Glutamatergic neuron (in vitro differentiated cells): ENCODE measurements around the gene PAPPA. TPM values are rescaled to one million over a fixed set of nuclear protein-coding genes. Genes with fewer than 3 reads are reported as not detected.

Experiments
- DNase-seq: peaks from one replicate; pipeline ENCODE4 v3.0.0; 2022
- H3K27ac Mint-ChIP-seq: one replicate; pipeline ENCODE4 v1.8.0; 2020; ENCODE audit warnings: mild to moderate bottlenecking, mixed read lengths, inconsistent platforms; ENCODE audit not compliant: unreplicated experiment
- H3K27me3 Mint-ChIP-seq: one replicate; pipeline ENCODE4 v1.8.0; 2020; ENCODE audit warnings: mild to moderate bottlenecking, moderate library complexity, mixed read lengths, inconsistent platforms; ENCODE audit not compliant: unreplicated experiment
- H3K36me3 Mint-ChIP-seq: one replicate; pipeline ENCODE4 v1.8.0; 2020; ENCODE audit warnings: mild to moderate bottlenecking, mixed read lengths, inconsistent platforms; ENCODE audit not compliant: unreplicated experiment
- H3K4me1 Mint-ChIP-seq: one replicate; pipeline ENCODE4 v1.8.0; 2020; ENCODE audit warnings: mild to moderate bottlenecking, low read depth, mixed read lengths, inconsistent platforms; ENCODE audit not compliant: unreplicated experiment
- H3K4me3 Mint-ChIP-seq: one replicate; pipeline ENCODE4 v1.8.0; 2020; ENCODE audit warnings: mild to moderate bottlenecking, mixed read lengths, inconsistent platforms; ENCODE audit not compliant: unreplicated experiment
- H3K9me3 Mint-ChIP-seq: one replicate; pipeline ENCODE4 v1.8.0; 2020; ENCODE audit warnings: mild to moderate bottlenecking, moderate library complexity, mixed read lengths, inconsistent platforms; ENCODE audit not compliant: unreplicated experiment
- CTCF ChIP-seq: fragments of 200-600 bp; sonication (generic); IDR thresholded peaks from one replicate; pipeline ENCODE4 v1.5.0; 2021; ENCODE audit not compliant: partially characterized antibody, unreplicated experiment
- total RNA-seq: library from RNA; stranded (reverse); fragmentation: NEBNext Ultra II Directional; extraction: Animal tissue kit (Norgen Biotek cat#: 25700); gene quantifications from one replicate; pipeline ENCODE4 v1.2.1, GENCODE V29; 2021; ENCODE audit not compliant: unreplicated experiment

PAPPA gene
- total RNA-seq, 1 donor from 2014 or later, result 10.5 TPM

- no peak for TF ChIP-seq CTCF
- Mint-ChIP-seq H3K36me3 (no peaks in the 10 kb centered on the region), H3K4me1 (peaks cover 17% of the 10 kb centered on the region), H3K27ac (no peak overlapping the region), H3K9me3 (peaks cover 2% of the 10 kb centered on the region), H3K27me3 (no peaks in the 10 kb centered on the region), H3K4me3 (no peak overlapping the region)
- DNase-seq, result no peak
These were observed 25.1 kb downstream of the PAPPA start for GRCh38 chr9:116178481-116179211.

- H3K4me3 Mint-ChIP-seq, result no peak overlapping the region
- TF ChIP-seq CTCF, result no peak
- no peak for DNase-seq
- no peak overlapping the region for H3K27ac Mint-ChIP-seq
- no peaks in the 10 kb centered on the region for H3K27me3 Mint-ChIP-seq
- peaks cover 2% of the 10 kb centered on the region for H3K9me3 Mint-ChIP-seq
- no peaks in the 10 kb centered on the region for H3K36me3 Mint-ChIP-seq
- H3K4me1 Mint-ChIP-seq, result peaks cover 17% of the 10 kb centered on the region
These were observed 26.0 kb downstream of the PAPPA start for GRCh38 chr9:116179568-116179967.

GRCh38 chr9:116181853-116182610, 28.4 kb downstream of the PAPPA start:
- TF ChIP-seq CTCF, result no peak
- H3K4me1 Mint-ChIP-seq, result peaks cover 17% of the 10 kb centered on the region
- peak overlapping the region; percentile 15 for H3K27ac Mint-ChIP-seq
- no peak overlapping the region for H3K4me3 Mint-ChIP-seq
- H3K27me3 Mint-ChIP-seq, result no peaks in the 10 kb centered on the region
- H3K36me3 Mint-ChIP-seq, result no peaks in the 10 kb centered on the region
- no peak for DNase-seq
- H3K9me3 Mint-ChIP-seq, result peaks cover 2% of the 10 kb centered on the region

- no peak for DNase-seq
- no peak for TF ChIP-seq CTCF
- Mint-ChIP-seq H3K4me1 (peaks cover 17% of the 10 kb centered on the region), H3K4me3 (no peak overlapping the region), H3K27me3 (no peaks in the 10 kb centered on the region), H3K27ac (peak overlapping the region; percentile 82), H3K36me3 (no peaks in the 10 kb centered on the region), H3K9me3 (peaks cover 2% of the 10 kb centered on the region)
These were observed 29.3 kb downstream of the PAPPA start for GRCh38 chr9:116182876-116183275.
